ENCODE results near the gene BPTF.

- TF ChIP-seq EZH2 (IDR thresholded peaks at IDR 0.05) (no peak), EZH2phosphoT487 (IDR thresholded peaks at IDR 0.05) (no peak), CTCF (IDR thresholded peaks at IDR 0.05) (peak; percentile 77)
These were observed 24.8 kb upstream of the BPTF start for GRCh38 chr17:67800495-67800928.
